Erythroblast (primary cell): ENCODE data around the gene GABRG3.

ENCODE experiments used
- GATA1 ChIP-seq: IDR thresholded peaks from 2 replicates; pipeline ENCODE4 v1.6.1; 2011; ENCODE audit warnings: low read depth, mild to moderate bottlenecking, control low read depth, low read length, moderate library complexity
- POLR2A ChIP-seq: IDR thresholded peaks from 2 replicates; pipeline ENCODE4 v1.6.1; 2011; ENCODE audit warnings: mild to moderate bottlenecking, low read length

DNA sequence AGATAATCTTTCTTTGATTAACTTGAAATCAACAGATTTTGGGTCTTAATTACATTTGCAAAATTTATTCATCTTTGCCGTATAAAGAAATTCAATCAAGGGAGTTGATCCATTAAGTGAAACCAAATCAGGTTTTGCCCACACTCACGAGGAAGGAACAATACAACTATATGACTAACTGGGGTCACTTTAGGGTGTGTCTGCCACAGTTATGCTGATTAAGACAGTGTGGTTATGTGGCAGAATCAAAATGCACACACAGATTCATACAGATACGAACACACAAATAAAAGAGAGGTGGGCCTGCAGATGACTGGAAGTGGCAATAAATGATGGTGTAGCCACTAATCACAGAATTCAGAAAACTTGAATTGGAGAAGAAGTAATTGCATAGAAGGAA is 543.5 kb downstream of the GABRG3 start:
- TF ChIP-seq POLR2A (no peak), GATA1 (no peak)
